NB4 (cell line): ENCODE results near the gene GPR55.

Experiments
- MYC ChIP-seq: IDR thresholded peaks from 2 replicates; pipeline ENCODE4 v1.6.1; 2011; ENCODE audit warnings: low read depth, low read length
- TF ChIP-seq, protein P1 (sequence below): IDR thresholded peaks from one replicate; pipeline ENCODE4 v1.5.1; 2012; ENCODE audit warnings: low read depth, low read length

GRCh38 chr2:230908092-230908594 is 16.9 kb downstream of the GPR55 start:
- TF ChIP-seq, protein P1, sequence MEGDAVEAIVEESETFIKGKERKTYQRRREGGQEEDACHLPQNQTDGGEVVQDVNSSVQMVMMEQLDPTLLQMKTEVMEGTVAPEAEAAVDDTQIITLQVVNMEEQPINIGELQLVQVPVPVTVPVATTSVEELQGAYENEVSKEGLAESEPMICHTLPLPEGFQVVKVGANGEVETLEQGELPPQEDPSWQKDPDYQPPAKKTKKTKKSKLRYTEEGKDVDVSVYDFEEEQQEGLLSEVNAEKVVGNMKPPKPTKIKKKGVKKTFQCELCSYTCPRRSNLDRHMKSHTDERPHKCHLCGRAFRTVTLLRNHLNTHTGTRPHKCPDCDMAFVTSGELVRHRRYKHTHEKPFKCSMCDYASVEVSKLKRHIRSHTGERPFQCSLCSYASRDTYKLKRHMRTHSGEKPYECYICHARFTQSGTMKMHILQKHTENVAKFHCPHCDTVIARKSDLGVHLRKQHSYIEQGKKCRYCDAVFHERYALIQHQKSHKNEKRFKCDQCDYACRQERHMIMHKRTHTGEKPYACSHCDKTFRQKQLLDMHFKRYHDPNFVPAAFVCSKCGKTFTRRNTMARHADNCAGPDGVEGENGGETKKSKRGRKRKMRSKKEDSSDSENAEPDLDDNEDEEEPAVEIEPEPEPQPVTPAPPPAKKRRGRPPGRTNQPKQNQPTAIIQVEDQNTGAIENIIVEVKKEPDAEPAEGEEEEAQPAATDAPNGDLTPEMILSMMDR = no peak
- TF ChIP-seq MYC = no peak
